H9 (cell line): ENCODE data around the gene PLA2G4D. TPM values are rescaled to one million over a fixed set of nuclear protein-coding genes. Genes with fewer than 3 reads are reported as not detected.

Experiments used
- DNase-seq: peaks from one replicate; pipeline ENCODE4 v3.0.0-alpha.2; 2017
- H2AFZ ChIP-seq: one replicate; pipeline ENCODE4 v1.6.1; 2013; ENCODE audit warnings: mild to moderate bottlenecking, low read length, control low read depth, moderate library complexity
- H2AK5ac ChIP-seq: 2 replicates; pipeline ENCODE4 v1.6.1; 2013; ENCODE audit warnings: low read length, control low read depth, mixed read lengths; ENCODE audit not compliant: insufficient read length
- H2BK120ac ChIP-seq: one replicate; pipeline ENCODE4 v1.6.1; 2013; ENCODE audit warnings: low read depth, mild to moderate bottlenecking, low read length, control low read depth, inconsistent platforms; ENCODE audit not compliant: poor library complexity, severe bottlenecking
- H2BK12ac ChIP-seq: 2 replicates; pipeline ENCODE4 v1.6.1; 2013; ENCODE audit warnings: low read length, control low read depth, mixed read lengths, low read depth; ENCODE audit not compliant: insufficient read length
- H2BK15ac ChIP-seq: 2 replicates; pipeline ENCODE4 v1.6.1; 2013; ENCODE audit warnings: low read depth, low read length, control low read depth
- H2BK20ac ChIP-seq: one replicate; pipeline ENCODE4 v1.6.1; 2013; ENCODE audit warnings: low read depth, mild to moderate bottlenecking, low read length, control low read depth, inconsistent platforms; ENCODE audit not compliant: poor library complexity, severe bottlenecking
- H2BK5ac ChIP-seq: 2 replicates; pipeline ENCODE4 v1.6.1; 2013; ENCODE audit warnings: low read length, control low read depth, mixed read lengths; ENCODE audit not compliant: insufficient read length
- H3K14ac ChIP-seq: 2 replicates; pipeline ENCODE4 v1.6.1; 2013; ENCODE audit warnings: low read length, control low read depth; ENCODE audit not compliant: insufficient read depth
- H3K18ac ChIP-seq: 2 replicates; pipeline ENCODE4 v1.6.1; 2013; ENCODE audit warnings: low read depth, mild to moderate bottlenecking, mixed read lengths, low read length, control low read depth; ENCODE audit not compliant: insufficient read length
- H3K23ac ChIP-seq: 2 replicates; pipeline ENCODE4 v1.6.1; 2013; ENCODE audit warnings: low read length, control low read depth, mixed read lengths, low read depth; ENCODE audit not compliant: insufficient read length
- H3K23me2 ChIP-seq: 2 replicates; pipeline ENCODE4 v1.6.1; 2013; ENCODE audit warnings: low read depth, mild to moderate bottlenecking, mixed read lengths, low read length, control low read depth; ENCODE audit not compliant: insufficient read length, poor library complexity, severe bottlenecking
- H3K27ac ChIP-seq: 2 replicates; pipeline ENCODE4 v1.5.1; 2013; ENCODE audit warnings: low read length, control low read depth, mixed read lengths, low read depth; ENCODE audit not compliant: insufficient read length
- H3K27me3 ChIP-seq: 2 replicates; pipeline ENCODE4 v1.6.1; 2013; ENCODE audit warnings: low read length, control low read depth, inconsistent platforms; ENCODE audit not compliant: insufficient read depth
- H3K4ac ChIP-seq: 2 replicates; pipeline ENCODE4 v1.6.1; 2013; ENCODE audit warnings: low read depth, mild to moderate bottlenecking, control low read depth, inconsistent platforms, low read length, moderate library complexity
- H3K4me1 ChIP-seq: 2 replicates; pipeline ENCODE4 v1.6.1; 2013; ENCODE audit warnings: low read length, control low read depth, inconsistent platforms; ENCODE audit not compliant: insufficient read depth
- H3K4me2 ChIP-seq: 2 replicates; pipeline ENCODE4 v1.6.1; 2013; ENCODE audit warnings: low read length, control low read depth, mixed read lengths; ENCODE audit not compliant: insufficient read length, insufficient read depth
- H3K56ac ChIP-seq: 2 replicates; pipeline ENCODE4 v1.6.1; 2013; ENCODE audit warnings: low read depth, mild to moderate bottlenecking, mixed read lengths, low read length, control low read depth; ENCODE audit not compliant: insufficient read length
- H3K79me1 ChIP-seq: 2 replicates; pipeline ENCODE4 v1.6.1; 2013; ENCODE audit warnings: low read depth, mild to moderate bottlenecking, moderate library complexity, low read length, control low read depth, inconsistent platforms; ENCODE audit not compliant: insufficient read depth, poor library complexity, severe bottlenecking
- H3K79me2 ChIP-seq: 2 replicates; pipeline ENCODE4 v1.6.1; 2013; ENCODE audit warnings: low read length, control low read depth, inconsistent platforms; ENCODE audit not compliant: insufficient read depth
- H3K9ac ChIP-seq: 2 replicates; pipeline ENCODE4 v1.6.1; 2013; ENCODE audit warnings: low read length, control low read depth, mixed read lengths; ENCODE audit not compliant: insufficient read length; ENCODE audit errors: extremely low read depth
- H3K9me3 ChIP-seq: one replicate; pipeline ENCODE4 v1.6.1; 2013; ENCODE audit warnings: low read depth, low read length, inconsistent platforms; ENCODE audit not compliant: control insufficient read depth
- H3T11ph ChIP-seq: one replicate; pipeline ENCODE4 v1.6.1; 2013; ENCODE audit warnings: mild to moderate bottlenecking, low read length, control low read depth, inconsistent platforms
- H4K20me1 ChIP-seq: one replicate; pipeline ENCODE4 v1.6.1; 2013; ENCODE audit not compliant: control insufficient read depth, insufficient read length, insufficient read depth
- H4K5ac ChIP-seq: 2 replicates; pipeline ENCODE4 v1.6.1; 2013; ENCODE audit warnings: low read depth, mild to moderate bottlenecking, mixed read lengths, low read length, control low read depth; ENCODE audit not compliant: insufficient read length
- H4K8ac ChIP-seq: replicated peaks from 2 replicates; pipeline ENCODE4 v1.6.1; 2013; ENCODE audit warnings: low read length, control low read depth, mixed read lengths, low read depth; ENCODE audit not compliant: insufficient read length
- H4K91ac ChIP-seq: 2 replicates; pipeline ENCODE4 v1.6.1; 2013; ENCODE audit warnings: low read depth, mild to moderate bottlenecking, moderate library complexity, mixed read lengths, low read length, control low read depth; ENCODE audit not compliant: insufficient read length
- H3K27ac Mint-ChIP-seq, 3 experiments: 2 replicates in 2 of 3; 3 replicates in 1 of 3; pipeline ENCODE4 v1.8.0; 2020 to 2021; ENCODE audit warnings: mixed read lengths in 3 of 3, mild to moderate bottlenecking in 1 of 3, moderate library complexity in 1 of 3
- H3K27me3 Mint-ChIP-seq: 2 replicates; pipeline ENCODE4 v1.8.0; 2021; ENCODE audit warnings: low read depth, mild to moderate bottlenecking, moderate library complexity, mixed read lengths
- H3K36me3 Mint-ChIP-seq, 3 experiments: 2 replicates in 2 of 3; 3 replicates in 1 of 3; pipeline ENCODE4 v1.8.0; 2020 to 2021; ENCODE audit warnings: low read depth in 3 of 3, mixed read lengths in 3 of 3; ENCODE audit not compliant: insufficient read depth in 1 of 3
- H3K4me1 Mint-ChIP-seq, 2 experiments: 2 replicates each; pipeline ENCODE4 v1.8.0; 2020; ENCODE audit warnings: mixed read lengths in 2 of 2
- H3K4me3 Mint-ChIP-seq, 2 experiments: 2 replicates in 1 of 2; 3 replicates in 1 of 2; pipeline ENCODE4 v1.8.0; 2020 to 2021; ENCODE audit warnings: mild to moderate bottlenecking in 2 of 2, mixed read lengths in 2 of 2, moderate library complexity in 1 of 2
- H3K9me3 Mint-ChIP-seq, 2 experiments: 2 replicates in 1 of 2; 3 replicates in 1 of 2; pipeline ENCODE4 v1.8.0; 2020; ENCODE audit warnings: mild to moderate bottlenecking in 2 of 2, mixed read lengths in 2 of 2, moderate library complexity in 1 of 2
- WGBS: extraction: QIAGEN DNeasy Blood & Tissue Kit; methylation state at CpG from one replicate; pipeline ENCODE4 v1.1.7; 2013; ENCODE audit warnings: missing lambda C conversion rate, low lambda C conversion rate, mixed read lengths; ENCODE audit not compliant: insufficient read length; ENCODE audit errors: extremely low coverage; 5-methylcytosine and 5-hydroxymethylcytosine counted together
- total RNA-seq: library from RNA; stranded (reverse); gene quantifications from 2 replicates; pipeline ENCODE4 v1.2.1, GENCODE V29; 2021
- TF ChIP-seq, protein P1 (sequence below): fragments of 200-600 bp; sonication (generic); conservative IDR thresholded peaks from 3 replicates; pipeline ENCODE4 v1.8.0; 2021; ENCODE audit warnings: antibody characterized with exemption, mild to moderate bottlenecking

PLA2G4D gene
- total RNA-seq, 1 experiment from 2014 or later, result 0.33 TPM

DNA sequence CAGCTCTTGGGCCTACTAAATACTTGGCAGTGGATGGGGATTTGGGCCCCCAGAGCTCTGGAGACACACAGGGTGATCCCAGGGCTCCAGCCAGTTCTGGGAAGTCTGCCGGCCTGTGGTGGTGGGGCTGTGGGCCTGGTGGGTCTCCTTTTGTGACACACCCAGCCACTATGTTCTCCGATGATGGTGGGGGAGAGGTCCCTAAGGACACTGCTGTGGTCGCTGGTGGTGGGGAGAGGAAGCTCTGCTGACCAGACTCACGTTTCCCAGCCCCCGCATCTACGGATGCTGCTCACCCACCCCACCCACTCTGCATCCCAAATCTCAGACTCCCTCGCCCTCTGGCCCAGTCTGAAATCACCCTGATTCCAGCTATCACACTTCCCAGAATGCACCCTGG, 396 bp downstream of the PLA2G4D start:
- Histone ChIP-seq H4K20me1 (no peaks in the 10 kb centered on the region), H3K79me2 (no peaks in the 10 kb centered on the region), H3K23me2 (no peaks in the 10 kb centered on the region), H2AFZ (no peak overlapping the region), H3K9ac (no peak overlapping the region), H3K4me1 (no peaks in the 10 kb centered on the region; the same call in 1 of the 2 replicates), H4K5ac (no peak overlapping the region), H2BK20ac (no peak overlapping the region), H2BK15ac (no peak overlapping the region), H3K4ac (no peak overlapping the region), H3K56ac (no peak overlapping the region), H3K27ac (no peak overlapping the region), H2BK5ac (no peak overlapping the region), H3K23ac (no peak overlapping the region), H3T11ph (no peak overlapping the region), H4K8ac (no peak overlapping the region), H3K27me3 (no peaks in the 10 kb centered on the region), H3K18ac (no peak overlapping the region), H3K79me1 (no peaks in the 10 kb centered on the region), H4K91ac (no peak overlapping the region), H3K9me3 (no peaks in the 10 kb centered on the region), H2BK120ac (no peak overlapping the region), H3K14ac (no peak overlapping the region; the same call in 1 of the 2 replicates), H3K4me2 (no peak overlapping the region), H2AK5ac (no peak overlapping the region), H2BK12ac (no peak overlapping the region)
- Mint-ChIP-seq H3K27me3 (no peaks in the 10 kb centered on the region), H3K36me3 (no peaks in the 10 kb centered on the region; a peak in 1 of 7 replicates), H3K4me1 (peaks cover 11 to 13% of the 10 kb centered on the region in 2 experiments), H3K27ac (no peak overlapping the region), H3K9me3 (no peaks in the 10 kb centered on the region), H3K4me3 (no peak overlapping the region)
- no peak for DNase-seq
- no CpG with 5 or more reads among the region's 7 CpGs for WGBS
- TF ChIP-seq, protein P1, sequence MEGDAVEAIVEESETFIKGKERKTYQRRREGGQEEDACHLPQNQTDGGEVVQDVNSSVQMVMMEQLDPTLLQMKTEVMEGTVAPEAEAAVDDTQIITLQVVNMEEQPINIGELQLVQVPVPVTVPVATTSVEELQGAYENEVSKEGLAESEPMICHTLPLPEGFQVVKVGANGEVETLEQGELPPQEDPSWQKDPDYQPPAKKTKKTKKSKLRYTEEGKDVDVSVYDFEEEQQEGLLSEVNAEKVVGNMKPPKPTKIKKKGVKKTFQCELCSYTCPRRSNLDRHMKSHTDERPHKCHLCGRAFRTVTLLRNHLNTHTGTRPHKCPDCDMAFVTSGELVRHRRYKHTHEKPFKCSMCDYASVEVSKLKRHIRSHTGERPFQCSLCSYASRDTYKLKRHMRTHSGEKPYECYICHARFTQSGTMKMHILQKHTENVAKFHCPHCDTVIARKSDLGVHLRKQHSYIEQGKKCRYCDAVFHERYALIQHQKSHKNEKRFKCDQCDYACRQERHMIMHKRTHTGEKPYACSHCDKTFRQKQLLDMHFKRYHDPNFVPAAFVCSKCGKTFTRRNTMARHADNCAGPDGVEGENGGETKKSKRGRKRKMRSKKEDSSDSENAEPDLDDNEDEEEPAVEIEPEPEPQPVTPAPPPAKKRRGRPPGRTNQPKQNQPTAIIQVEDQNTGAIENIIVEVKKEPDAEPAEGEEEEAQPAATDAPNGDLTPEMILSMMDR, result no peak
